ENCODE measurements around the gene CATSPER2.
"Not testable (repeated sequence)": the region's sequence is repeated elsewhere in the genome, so short reads cannot be mapped to it uniquely, and the experiment has no call there.

The CATSPER2 gene

GRCh38 chr15:43593328-43594190, 55.1 kb downstream of the CATSPER2 start, which contains the start of gene CKMT1B:
Gene CKMT1B, plus strand, starts transcription at chr15:43594027. Its CDS starts 192 bp downstream, at chr15:43594219.
- DNase-seq (ENCODE audit: low read depth in 2 of 2): not testable (repeated sequence)

- DNase-seq (ENCODE audit: low read depth in 2 of 2): not testable (repeated sequence)
These were observed 55.8 kb downstream of the CATSPER2 start for GRCh38 chr15:43592841-43593240.

- not testable (repeated sequence) for DNase-seq (ENCODE audit: low read depth in 2 of 2)
These were observed 58.7 kb downstream of the CATSPER2 start, which contains the start of gene PPIP5K1 for GRCh38 chr15:43589778-43590466. Gene PPIP5K1, minus strand, starts transcription at chr15:43590208. Its CDS starts 5,704 bp downstream, at chr15:43584504.

Data from fibroblast of skin of left biceps (primary cell).